Endothelial cell of umbilical vein (primary cell): ENCODE measurements around the gene AGBL4. TPM values are rescaled to one million over a fixed set of nuclear protein-coding genes. Genes with fewer than 3 reads are reported as not detected.

Experiments
- BruUV-seq: library from RNA; stranded (reverse); fragments of 400-500 nt; replicated peaks from 2 replicates; lab custom pipeline; 2021; lab: Mats Ljungman, UMichigan
- CTCF ChIA-PET: fragments of 300-600, 350-600 bp; sonication (Branson Sonifier 250); formaldehyde crosslinking; loops from one replicate; lab custom pipeline; 2021; ENCODE audit warnings: antibody characterized with exemption, inconsistent platforms; lab: Charles Lee
- POLR2A ChIA-PET: fragments of 300-600, 350-600 bp; sonication (Branson Sonifier 250); formaldehyde crosslinking; loops from one replicate; lab custom pipeline; 2021; ENCODE audit warnings: antibody characterized with exemption, inconsistent platforms; lab: Charles Lee
- DNase-seq: peaks from one replicate; pipeline ENCODE4 v3.0.0-alpha.2; 2011; ENCODE audit warnings: low read depth, low spot score
- FAIRE-seq: peaks from 2 replicates; lab custom pipeline; 2011; peaks lifted over from hg19 to GRCh38; lab: Jason Lieb, UNC
- H2AFZ ChIP-seq: 2 replicates; pipeline ENCODE4 v1.6.0; 2012; ENCODE audit warnings: low read depth, low read length, control low read depth, inconsistent platforms
- H3K27ac ChIP-seq: 2 replicates; pipeline ENCODE4 v1.5.1; 2011; ENCODE audit warnings: low read depth, mild to moderate bottlenecking, control low read depth, low read length, moderate library complexity; ENCODE audit not compliant: insufficient read depth
- H3K27me3 ChIP-seq, 2 experiments: 2 replicates each; pipeline versions ENCODE4 v1.6.0 to v1.6.1; 2011; ENCODE audit warnings: low read length in 2 of 2, mixed read lengths in 1 of 2; ENCODE audit not compliant: control insufficient read depth in 2 of 2, insufficient read depth in 2 of 2
- H3K36me3 ChIP-seq, 2 experiments: 2 replicates in 1 of 2; 3 replicates in 1 of 2; pipeline ENCODE4 v1.5.1; 2011; ENCODE audit warnings: low read length in 2 of 2, mild to moderate bottlenecking in 1 of 2, moderate library complexity in 1 of 2; ENCODE audit not compliant: control insufficient read depth in 2 of 2, insufficient read depth in 2 of 2; ENCODE audit errors: extremely low read depth in 1 of 2
- H3K4me1 ChIP-seq: 3 replicates; pipeline ENCODE4 v1.5.1; 2011; ENCODE audit warnings: mild to moderate bottlenecking, low read length; ENCODE audit not compliant: control insufficient read depth, insufficient read depth; ENCODE audit errors: extremely low read depth
- H3K4me2 ChIP-seq: 2 replicates; pipeline ENCODE4 v1.6.1; 2011; ENCODE audit warnings: low read length, control low read depth, mixed read lengths; ENCODE audit not compliant: insufficient read depth
- H3K4me3 ChIP-seq, 3 experiments: fragments of 200-600 bp in 1 of 3; sonication (generic), shearing (Covaris generic) in 1 of 3; replicated peaks in 1 of 3; 2 replicates each; pipeline ENCODE4 v1.5.1; 2011 to 2016; ENCODE audit warnings: control low read depth in 3 of 3, low read length in 3 of 3, mild to moderate bottlenecking in 2 of 3, inconsistent platforms in 1 of 3, low read depth in 1 of 3, moderate library complexity in 1 of 3; ENCODE audit not compliant: insufficient read depth in 1 of 3
- H3K79me2 ChIP-seq: 2 replicates; pipeline ENCODE4 v1.6.0; 2012; ENCODE audit warnings: low read length, inconsistent platforms; ENCODE audit not compliant: control insufficient read depth, insufficient read depth
- H3K9ac ChIP-seq: replicated peaks from 2 replicates; pipeline ENCODE3; 2011; ENCODE audit warnings: low read length, control low read depth; ENCODE audit not compliant: insufficient read depth; ENCODE audit errors: extremely low read depth
- H3K9me1 ChIP-seq: replicated peaks from 3 replicates; pipeline ENCODE4 v1.6.0; 2011; ENCODE audit warnings: mild to moderate bottlenecking, low read length; ENCODE audit not compliant: control insufficient read depth, insufficient read depth; ENCODE audit errors: extremely low read depth
- H3K9me3 ChIP-seq: replicated peaks from 2 replicates; pipeline ENCODE4 v1.5.1; 2012; ENCODE audit warnings: low read length, inconsistent platforms; ENCODE audit not compliant: control insufficient read depth, insufficient read depth
- H4K20me1 ChIP-seq: replicated peaks from 2 replicates; pipeline ENCODE3; 2011; ENCODE audit warnings: mild to moderate bottlenecking, low read length; ENCODE audit not compliant: control insufficient read depth, insufficient read depth; ENCODE audit errors: extremely low read depth
- JUN ChIP-seq: IDR thresholded peaks from 2 replicates; pipeline ENCODE4 v1.6.1; 2011; ENCODE audit warnings: borderline replicate concordance, low read depth; ENCODE audit not compliant: insufficient read length, insufficient read depth
- MAX ChIP-seq: IDR thresholded peaks from 2 replicates; pipeline ENCODE4 v1.6.1; 2011; ENCODE audit not compliant: insufficient read depth, insufficient read length
- MYC ChIP-seq: IDR thresholded peaks from one replicate; pipeline ENCODE4 v1.6.1; 2011; ENCODE audit warnings: mild to moderate bottlenecking, low read depth, low read length
- dilution Hi-C: fragments of 300-500 bp; cut with MboI; formaldehyde crosslinking; loops from one replicate; pipeline ENCODE4 v1.15.0; 2019; ENCODE audit warnings: low sequenced_read_pairs; ENCODE audit not compliant: extremely low pct_ligation_motif_present
- intact Hi-C: fragments of 100-400 bp; cut with micrococcal nuclease; formaldehyde crosslinking; loops from one replicate; pipeline ENCODE4 v1.10.0; 2022
- polyA plus RNA-seq, 4 experiments: library from polyadenylated mRNA; depleted of rRNA in 3 of 4; stranded (reverse) in 3 of 4; unstranded in 1 of 4; fragments of >200 nt; gene quantifications; 2 replicates each; pipeline versions ENCODE4 v1.2.1 to v1.2.3, GENCODE V29; 2011 to 2012; ENCODE audit warnings: missing spikeins in 1 of 4
- total RNA-seq: library from RNA; stranded (reverse); gene quantifications from 2 replicates; pipeline ENCODE4 v1.2.3, GENCODE V29; 2021

Gene AGBL4
- total and polyA plus RNA-seq, 2 donors (not counting 3 experiments of a cell fraction or from before 2014, with no cell fraction given), result not detected

GRCh38 chr1:48903291-48903690 is 1120.5 kb downstream of the AGBL4 start:
- H2AFZ ChIP-seq, result no peak overlapping the region
- H3K4me2 ChIP-seq, result no peak overlapping the region
- no peak overlapping the region for H3K9ac ChIP-seq
- CTCF ChIA-PET, result no interaction called here
- no peaks in the 10 kb centered on the region for H3K79me2 ChIP-seq
- no peaks in the 10 kb centered on the region for H3K9me3 ChIP-seq
- H3K27me3 ChIP-seq, result no peaks in the 10 kb centered on the region
- no peak overlapping the region for H3K27ac ChIP-seq
- intact Hi-C loops (no loop called here), dilution Hi-C loops (no loop called here)
- POLR2A ChIA-PET, result no interaction called here
- no peaks in the 10 kb centered on the region for H3K9me1 ChIP-seq
- no peaks in the 10 kb centered on the region for H3K36me3 ChIP-seq
- no peak for FAIRE-seq
- TF ChIP-seq MYC, result no peak
- TF ChIP-seq JUN, result no peak
- BruUV-seq, result no TSS peak
- no peak for DNase-seq
- H3K4me3 ChIP-seq, result no peak overlapping the region
- H4K20me1 ChIP-seq, result no peaks in the 10 kb centered on the region
- H3K4me1 ChIP-seq, result no peaks in the 10 kb centered on the region

DNA sequence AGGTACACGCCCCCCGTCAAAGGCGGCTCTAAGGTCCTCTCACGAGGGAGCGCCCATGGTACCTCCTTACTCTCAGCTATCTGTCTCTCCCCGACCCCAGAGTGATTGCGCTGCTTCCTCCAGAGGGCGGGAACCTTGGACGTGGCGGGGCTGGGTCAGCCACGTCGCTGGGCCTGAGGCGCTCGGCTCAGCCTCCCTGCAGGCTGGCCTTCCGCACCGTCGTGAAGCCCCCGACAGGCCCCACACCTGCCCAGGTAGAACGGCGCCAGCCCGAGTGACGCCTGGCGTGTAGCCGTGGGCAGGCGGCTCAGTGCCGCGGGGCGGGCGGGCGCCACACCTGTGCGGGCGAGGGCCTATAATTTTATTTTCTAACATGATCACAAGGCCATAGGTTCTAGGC is 1124.9 kb downstream of the AGBL4 start:
- TF ChIP-seq MYC (no peak), JUN (no peak), MAX (no peak)
- FAIRE-seq, result no peak
- ChIA-PET CTCF (no interaction called here), POLR2A (no interaction called here)
- Histone ChIP-seq H3K79me2 (no peaks in the 10 kb centered on the region), H3K9ac (no peak overlapping the region), H3K4me2 (no peak overlapping the region), H3K27ac (no peak overlapping the region), H3K9me1 (no peaks in the 10 kb centered on the region), H3K36me3 (no peaks in the 10 kb centered on the region), H3K4me3 (no peak overlapping the region), H3K9me3 (no peaks in the 10 kb centered on the region), H2AFZ (no peak overlapping the region), H3K27me3 (no peaks in the 10 kb centered on the region), H4K20me1 (no peaks in the 10 kb centered on the region), H3K4me1 (no peaks in the 10 kb centered on the region)
- intact Hi-C loops, result no loop called here
- no peak for DNase-seq
- BruUV-seq, result no TSS peak
- dilution Hi-C loops, result no loop called here
